Psoas muscle (tissue), 8 donors: Measurements from ENCODE around the gene TIFAB. TPM values are rescaled to one million over a fixed set of nuclear protein-coding genes. Genes with fewer than 3 reads are reported as not detected.

ENCODE experiments used
- ATAC-seq, 4 donors: fragments of 200-7000 bp; cut with Tn5 transposase; one replicate each; pipeline ENCODE4 v1.9.1; 2020; ENCODE audit warnings: moderate library complexity in 3 of 4, mild to moderate bottlenecking in 2 of 4
- DNase-seq, 2 donors: peaks; one replicate each; pipeline ENCODE4 v3.0.0-alpha.2; 2020
- H3K27ac ChIP-seq: fragments of 200-600 bp; one replicate; pipeline ENCODE4 v1.8.0; 2022
- H3K27me3 ChIP-seq, 3 donors: fragments of 200-600 bp in 1 of 3; one replicate each; pipeline versions ENCODE4 v1.6.1 to v1.8.0; 2013 to 2022; ENCODE audit warnings: low read length in 2 of 3, mild to moderate bottlenecking in 2 of 3, moderate library complexity in 1 of 3; ENCODE audit not compliant: insufficient read depth in 3 of 3
- H3K36me3 ChIP-seq, 2 donors: fragments of 200-600 bp in 1 of 2; one replicate each; pipeline versions ENCODE4 v1.6.1 to v1.8.0; 2013 to 2022; ENCODE audit warnings: low read depth in 1 of 2, mild to moderate bottlenecking in 1 of 2, moderate library complexity in 1 of 2; ENCODE audit not compliant: insufficient read depth in 1 of 2
- H3K4me1 ChIP-seq: fragments of 200-600 bp; one replicate; pipeline ENCODE4 v1.8.0; 2022
- H3K4me3 ChIP-seq: fragments of 200-600 bp; one replicate; pipeline ENCODE4 v1.8.0; 2022; ENCODE audit warnings: mild to moderate bottlenecking
- H3K9me3 ChIP-seq: fragments of 200-600 bp; one replicate; pipeline ENCODE4 v1.8.0; 2022
- WGBS, 3 donors: extraction: QIAGEN DNeasy Blood & Tissue Kit; methylation state at CpG; one replicate each; pipeline versions ENCODE4 v1.1.6 to v1.1.7; 2013; 5-methylcytosine and 5-hydroxymethylcytosine counted together
- intact Hi-C, 2 donors: fragments of 100-400 bp; cut with DNase I; formaldehyde crosslinking; loops; one replicate each; pipeline versions ENCODE4 v1.11.0 to v1.14.2; 2022
- polyA plus RNA-seq, 3 donors: library from polyadenylated mRNA; stranded (reverse); fragments of 200-250 nt; gene quantifications; one replicate each; pipeline ENCODE4 v1.2.3, GENCODE V29; 2013
- total RNA-seq, 4 donors: library from RNA; stranded (reverse); fragmentation: NEBNext Ultra II Directional in 2 of 4; extraction: Animal tissue kit (Norgen Biotek cat#: 25700) in 2 of 4; gene quantifications; one replicate each; pipeline versions ENCODE4 v1.2.1 to v1.2.4, GENCODE V29; 2021 to 2023
- TF ChIP-seq, protein P1 (sequence below): fragments of 200-600 bp; IDR thresholded peaks from one replicate; pipeline ENCODE4 v1.8.0; 2022; ENCODE audit warnings: antibody characterized with exemption
- donor health status: healthy with polysubstance abuse.
- donor health status: DM: no; HTN: no; CAD: no; lungs with moderate emphysema.
- donor health status: Bipolar disorder and iron deficiency.
- donor health status: healthy.
- donor health status: DM: yes; HTN: yes; CAD: no.
- donor health status: DM: no; HTN: no; CAD: no.
- donor health status: DM: no; HTN: no; CAD: no.
- donor health status: DM: yes; HTN: yes; CAD: no.

The TIFAB gene
- total and polyA plus RNA-seq, 7 donors, result under 0.01 TPM; not detected in 6

DNA sequence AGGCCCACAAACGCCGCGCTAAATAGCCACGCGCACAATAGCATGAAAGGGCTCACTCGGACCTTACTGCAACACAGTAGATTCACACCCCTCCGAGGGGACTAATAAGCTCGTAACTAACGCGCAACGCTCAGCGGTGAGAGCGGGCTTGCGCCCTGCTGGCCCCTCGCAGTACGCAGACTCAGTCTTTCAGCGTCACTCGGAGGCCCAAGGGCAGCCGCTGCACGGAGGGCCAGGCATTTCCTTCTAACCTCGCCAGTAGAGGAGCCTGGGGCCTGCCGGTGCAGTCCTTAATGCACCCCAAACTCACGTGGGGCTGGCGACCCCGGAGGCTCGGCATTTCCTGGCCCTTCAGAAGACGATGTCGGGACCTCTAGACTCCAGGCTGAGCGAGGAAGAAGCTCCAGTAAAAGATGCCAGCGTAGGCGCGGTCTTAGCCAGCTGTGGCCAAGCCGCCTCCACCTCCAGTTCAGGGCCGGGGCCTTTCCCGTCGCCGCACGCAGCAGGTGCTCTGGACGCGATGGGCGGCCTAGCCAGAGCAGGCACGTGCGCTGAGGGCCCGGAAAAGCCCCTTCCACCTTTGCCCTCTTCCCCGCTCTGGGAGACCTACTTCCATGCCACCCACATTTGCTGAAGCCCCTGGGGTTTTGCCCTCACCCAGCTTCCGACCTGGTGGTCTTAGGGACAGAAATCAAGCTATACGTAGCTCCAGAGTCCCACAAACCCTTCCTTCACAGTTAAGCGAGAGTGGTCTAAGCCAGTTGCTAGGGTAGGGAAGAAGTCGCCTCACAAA lies 38.3 kb upstream of the TIFAB start:
- Histone ChIP-seq H3K27ac (no peak overlapping the region), H3K36me3 (no peaks in the 10 kb centered on the region), H3K27me3 (peaks cover 3 to 78% (median 28%) of the 10 kb centered on the region in 3 donors), H3K4me1 (peaks cover 14% of the 10 kb centered on the region), H3K4me3 (peak overlapping the region; percentile 54), H3K9me3 (no peaks in the 10 kb centered on the region)
- 12 to 15% (median 15%) methylated on average over 42 to 49 of the region's 49 CpGs for WGBS, 3 donors
- peak in 3 of 4 donors; percentile 19 to 39 (median 25) for ATAC-seq
- no peak for DNase-seq
- TF ChIP-seq, protein P1, sequence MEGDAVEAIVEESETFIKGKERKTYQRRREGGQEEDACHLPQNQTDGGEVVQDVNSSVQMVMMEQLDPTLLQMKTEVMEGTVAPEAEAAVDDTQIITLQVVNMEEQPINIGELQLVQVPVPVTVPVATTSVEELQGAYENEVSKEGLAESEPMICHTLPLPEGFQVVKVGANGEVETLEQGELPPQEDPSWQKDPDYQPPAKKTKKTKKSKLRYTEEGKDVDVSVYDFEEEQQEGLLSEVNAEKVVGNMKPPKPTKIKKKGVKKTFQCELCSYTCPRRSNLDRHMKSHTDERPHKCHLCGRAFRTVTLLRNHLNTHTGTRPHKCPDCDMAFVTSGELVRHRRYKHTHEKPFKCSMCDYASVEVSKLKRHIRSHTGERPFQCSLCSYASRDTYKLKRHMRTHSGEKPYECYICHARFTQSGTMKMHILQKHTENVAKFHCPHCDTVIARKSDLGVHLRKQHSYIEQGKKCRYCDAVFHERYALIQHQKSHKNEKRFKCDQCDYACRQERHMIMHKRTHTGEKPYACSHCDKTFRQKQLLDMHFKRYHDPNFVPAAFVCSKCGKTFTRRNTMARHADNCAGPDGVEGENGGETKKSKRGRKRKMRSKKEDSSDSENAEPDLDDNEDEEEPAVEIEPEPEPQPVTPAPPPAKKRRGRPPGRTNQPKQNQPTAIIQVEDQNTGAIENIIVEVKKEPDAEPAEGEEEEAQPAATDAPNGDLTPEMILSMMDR, result no peak
- intact Hi-C loops, result no loop called here

DNA sequence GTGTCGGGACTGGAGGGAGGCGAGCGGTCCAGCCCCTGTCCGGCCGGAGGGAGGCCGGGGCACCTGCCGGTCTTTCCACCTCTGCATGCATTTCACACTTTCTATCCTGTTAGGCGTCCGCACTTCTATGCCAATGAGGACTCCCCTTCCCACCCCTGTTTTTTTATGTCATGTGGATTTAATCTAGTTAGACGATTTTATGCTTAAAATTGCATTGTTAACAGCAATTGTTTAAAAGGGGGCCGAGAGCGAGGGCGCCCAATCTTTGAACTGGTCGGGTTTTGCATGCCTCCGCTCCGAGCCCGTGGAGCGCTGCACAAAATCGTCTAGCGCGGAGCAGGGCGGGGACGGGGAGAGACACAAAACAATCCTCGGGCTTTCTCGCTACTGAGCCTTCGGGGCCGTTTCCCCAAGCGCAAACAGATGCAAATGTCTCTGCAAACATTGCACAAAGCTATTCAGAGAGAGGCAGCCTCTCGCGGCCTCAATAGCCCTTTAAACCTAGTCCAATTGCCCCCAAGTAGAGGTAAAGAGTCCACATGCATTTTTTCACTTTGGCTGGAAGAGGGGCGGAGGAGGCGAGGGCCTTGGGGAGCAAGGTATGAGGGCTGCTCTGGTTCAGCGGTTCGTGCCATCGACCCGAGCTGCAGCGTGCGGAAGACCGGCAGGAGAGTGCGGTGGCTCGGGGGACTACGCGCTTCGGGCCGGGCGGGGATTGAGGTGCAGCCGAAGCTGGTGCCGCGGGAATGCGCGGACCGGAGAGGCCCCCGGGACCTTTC lies 37.5 kb upstream of the TIFAB start:
- no peaks in the 10 kb centered on the region for H3K9me3 ChIP-seq
- no peaks in the 10 kb centered on the region for H3K36me3 ChIP-seq
- peaks cover 14% of the 10 kb centered on the region for H3K4me1 ChIP-seq
- intact Hi-C loops, result loop anchor here in 1 of 2 donors (5.0 kb wide), 1 partner anchor 43 kb away; no protein-coding TSS in a partner anchor
- H3K27ac ChIP-seq, result no peak overlapping the region
- WGBS, 3 donors, result 1 to 3% (median 2%) methylated on average over 52 to 53 of the region's 53 CpGs
- TF ChIP-seq, protein P1, result no peak
- peak in 3 of 4 donors; percentile 11 to 67 (median 27) for ATAC-seq
- peak overlapping the region; percentile 54 for H3K4me3 ChIP-seq
- DNase-seq, result no peak
- peaks cover 3 to 78% (median 28%) of the 10 kb centered on the region in 3 donors for H3K27me3 ChIP-seq

- no peak overlapping the region for H3K27ac ChIP-seq
- H3K27me3 ChIP-seq, result peaks cover 3 to 78% (median 28%) of the 10 kb centered on the region in 3 donors
- 1 to 2% (median 1%) methylated on average over 42 to 44 of the region's 44 CpGs for WGBS, 3 donors
- no peaks in the 10 kb centered on the region for H3K36me3 ChIP-seq
- peak in 3 of 4 donors; percentile 29 to 64 (median 35) for ATAC-seq
- intact Hi-C loops, result loop anchor here in 1 of 2 donors (5.0 kb wide), 1 partner anchor 43 kb away; no protein-coding TSS in a partner anchor
- H3K4me1 ChIP-seq, result peaks cover 14% of the 10 kb centered on the region
- peak overlapping the region; percentile 54 for H3K4me3 ChIP-seq
- TF ChIP-seq, protein P1, result no peak
- no peaks in the 10 kb centered on the region for H3K9me3 ChIP-seq
- DNase-seq, result no peak
Measured at GRCh38 chr5:135488727-135489465, 36.7 kb upstream of the TIFAB start.

- Histone ChIP-seq H3K4me3 (peak overlapping the region; percentile 54), H3K27me3 (peaks cover 3 to 75% (median 28%) of the 10 kb centered on the region in 3 donors), H3K4me1 (peaks cover 14% of the 10 kb centered on the region), H3K36me3 (no peaks in the 10 kb centered on the region), H3K27ac (no peak overlapping the region), H3K9me3 (no peaks in the 10 kb centered on the region)
- TF ChIP-seq, protein P1, result no peak
- WGBS, 3 donors, result 40 to 47% (median 43%) methylated on average over 10 to 11 of the region's 11 CpGs
- no peak for ATAC-seq
- DNase-seq, result no peak
- intact Hi-C loops, result loop anchor here in 1 of 2 donors (5.0 kb wide), 1 partner anchor 44 kb away; no protein-coding TSS in a partner anchor
Measured at GRCh38 chr5:135487839-135488514, 35.8 kb upstream of the TIFAB start.
